Stimulated activated CD4-positive, alpha-beta T cell treated with anti-CD3 and anti-CD28 coated beads, Interleukin-15, amount 100 ng/mL, for 48 hours (primary cell): Measurements from ENCODE around the gene HMGA1.

Experiments used
- DNase-seq, 2 donors: peaks; one replicate each; pipeline ENCODE4 v3.0.0-alpha.2; 2020; ENCODE audit warnings: low read depth in 2 of 2

Gene HMGA1

DNA sequence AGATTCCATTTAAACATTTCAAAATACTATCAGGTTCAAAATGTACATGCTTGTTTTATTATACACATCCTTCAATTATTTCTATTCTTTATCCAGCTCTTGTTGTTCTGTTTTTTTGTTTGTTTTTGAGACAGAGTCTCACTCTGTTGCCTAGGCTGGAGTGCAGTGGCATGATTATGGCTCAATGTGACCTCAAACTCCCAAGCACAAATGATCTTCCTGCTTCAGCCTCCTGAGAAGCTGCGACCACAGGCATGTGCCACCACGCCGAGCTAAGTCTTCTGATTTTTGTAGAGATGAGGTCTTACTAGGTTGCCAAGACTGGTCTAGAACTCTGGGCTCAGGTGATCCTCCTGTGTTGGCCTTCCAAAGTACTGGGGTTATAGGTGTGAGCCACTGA is 56.3 kb downstream of the HMGA1 start:
- no peak for DNase-seq

DNA sequence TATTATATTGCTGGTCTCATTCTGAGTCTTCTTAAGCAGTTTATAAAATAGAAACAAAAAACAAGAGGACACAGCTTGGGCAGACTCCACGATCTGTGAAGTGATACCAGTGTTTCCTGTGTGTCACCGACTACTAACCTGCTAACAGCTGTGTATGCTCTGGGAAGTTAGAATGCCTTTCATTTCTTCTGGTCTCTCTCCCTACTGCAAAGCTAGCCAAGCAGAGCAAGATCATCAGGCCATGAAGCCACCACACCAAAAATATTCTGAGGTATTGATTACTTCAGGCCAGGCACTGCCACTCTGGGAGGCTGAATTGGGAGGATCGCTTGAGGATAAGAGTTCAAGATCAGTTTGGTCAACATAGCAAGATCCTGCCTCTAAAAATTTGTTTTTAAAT is 59.0 kb downstream of the HMGA1 start:
- no peak for DNase-seq
